ENCODE data around the gene ERV3-1.

Gene ERV3-1

DNA sequence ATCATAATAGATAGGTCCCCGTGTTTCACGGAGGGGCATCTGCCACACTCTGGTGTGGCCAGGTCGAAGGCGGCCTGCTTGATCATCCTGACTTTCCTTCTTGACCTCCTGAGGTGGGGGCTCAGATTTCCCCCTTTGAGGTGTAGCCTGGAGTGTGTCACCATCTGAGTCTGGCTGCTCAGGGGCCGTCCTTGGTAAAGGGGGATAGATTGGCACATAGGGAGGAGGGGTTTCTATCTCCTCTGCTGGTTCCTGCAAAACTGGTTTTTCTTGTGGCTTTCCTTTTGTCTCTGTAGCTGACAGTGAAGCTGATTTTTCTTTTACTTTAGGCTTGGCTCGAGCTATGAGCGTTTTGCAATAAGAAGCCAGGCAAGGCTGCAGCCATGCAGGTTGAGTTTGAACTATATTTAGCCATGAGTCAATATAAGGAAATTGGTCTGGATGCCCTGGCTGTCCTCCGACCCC lies 8.5 kb downstream of the ERV3-1 start:
- Histone ChIP-seq H3K9me3 (peaks cover 21% of the 10 kb centered on the region), H3K4me1 (ENCODE audit: control insufficient read depth in 1 of 2, insufficient read depth in 1 of 2, low read depth in 1 of 2, low read length in 1 of 2) (peaks cover 36 to 50% of the 10 kb centered on the region in 2 experiments), H3K4me3 (ENCODE audit: low read depth in 1 of 2, low read length in 1 of 2) (no peak overlapping the region), H3K27me3 (no peaks in the 10 kb centered on the region), H3K36me3 (peaks cover 18% of the 10 kb centered on the region), H3K27ac (peak overlapping the region; percentile 96)
- TF ChIP-seq, protein P1, sequence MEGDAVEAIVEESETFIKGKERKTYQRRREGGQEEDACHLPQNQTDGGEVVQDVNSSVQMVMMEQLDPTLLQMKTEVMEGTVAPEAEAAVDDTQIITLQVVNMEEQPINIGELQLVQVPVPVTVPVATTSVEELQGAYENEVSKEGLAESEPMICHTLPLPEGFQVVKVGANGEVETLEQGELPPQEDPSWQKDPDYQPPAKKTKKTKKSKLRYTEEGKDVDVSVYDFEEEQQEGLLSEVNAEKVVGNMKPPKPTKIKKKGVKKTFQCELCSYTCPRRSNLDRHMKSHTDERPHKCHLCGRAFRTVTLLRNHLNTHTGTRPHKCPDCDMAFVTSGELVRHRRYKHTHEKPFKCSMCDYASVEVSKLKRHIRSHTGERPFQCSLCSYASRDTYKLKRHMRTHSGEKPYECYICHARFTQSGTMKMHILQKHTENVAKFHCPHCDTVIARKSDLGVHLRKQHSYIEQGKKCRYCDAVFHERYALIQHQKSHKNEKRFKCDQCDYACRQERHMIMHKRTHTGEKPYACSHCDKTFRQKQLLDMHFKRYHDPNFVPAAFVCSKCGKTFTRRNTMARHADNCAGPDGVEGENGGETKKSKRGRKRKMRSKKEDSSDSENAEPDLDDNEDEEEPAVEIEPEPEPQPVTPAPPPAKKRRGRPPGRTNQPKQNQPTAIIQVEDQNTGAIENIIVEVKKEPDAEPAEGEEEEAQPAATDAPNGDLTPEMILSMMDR (IDR thresholded peaks at IDR 0.05), result no peak

DNA sequence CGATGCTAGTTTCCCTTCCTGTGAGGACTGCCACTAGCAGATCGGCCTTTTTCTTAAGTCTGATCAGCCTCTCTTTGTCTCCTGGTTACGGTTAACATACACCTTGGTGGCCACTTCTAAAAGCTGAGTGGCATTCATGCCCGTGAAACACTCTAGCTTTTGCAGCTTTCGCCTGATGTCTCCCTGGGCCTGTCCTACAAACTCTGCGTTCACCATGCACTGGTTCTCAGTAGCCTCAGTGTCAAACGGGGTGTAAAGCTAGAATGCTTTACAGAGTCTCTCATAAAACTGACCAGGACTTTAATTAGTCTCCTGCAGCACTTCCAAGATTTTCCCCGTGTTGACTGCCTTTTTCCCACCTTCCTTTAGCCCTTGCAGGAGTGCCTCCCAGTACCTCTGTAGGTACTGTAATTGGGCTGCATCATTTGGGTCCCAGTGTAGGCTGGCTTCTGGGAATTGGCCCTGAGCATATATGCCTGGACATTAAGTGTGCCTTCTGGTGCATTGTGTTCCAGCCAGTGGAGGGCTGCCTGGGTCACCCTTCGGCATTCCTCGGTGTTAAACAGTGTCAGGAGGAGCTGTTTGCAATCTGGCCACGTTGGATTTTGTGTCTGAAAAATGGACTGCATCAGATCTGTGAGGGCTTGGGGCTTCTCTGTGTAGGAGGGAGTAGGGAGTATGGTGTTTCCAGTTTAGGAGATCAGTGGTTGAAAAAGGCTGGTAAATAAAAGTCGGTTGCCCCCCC lies 9.2 kb downstream of the ERV3-1 start:
- TF ChIP-seq, protein P1 (IDR thresholded peaks at IDR 0.05), result no peak
- H3K27ac ChIP-seq, result peak overlapping the region; percentile 96
- H3K9me3 ChIP-seq, result peaks cover 27% of the 10 kb centered on the region
- H3K27me3 ChIP-seq, result no peaks in the 10 kb centered on the region
- H3K4me3 ChIP-seq (ENCODE audit: low read depth in 1 of 2, low read length in 1 of 2), result no peak overlapping the region
- peaks cover 36 to 44% of the 10 kb centered on the region in 2 experiments for H3K4me1 ChIP-seq (ENCODE audit: control insufficient read depth in 1 of 2, insufficient read depth in 1 of 2, low read depth in 1 of 2, low read length in 1 of 2)
- H3K36me3 ChIP-seq, result peaks cover 18% of the 10 kb centered on the region

DNA sequence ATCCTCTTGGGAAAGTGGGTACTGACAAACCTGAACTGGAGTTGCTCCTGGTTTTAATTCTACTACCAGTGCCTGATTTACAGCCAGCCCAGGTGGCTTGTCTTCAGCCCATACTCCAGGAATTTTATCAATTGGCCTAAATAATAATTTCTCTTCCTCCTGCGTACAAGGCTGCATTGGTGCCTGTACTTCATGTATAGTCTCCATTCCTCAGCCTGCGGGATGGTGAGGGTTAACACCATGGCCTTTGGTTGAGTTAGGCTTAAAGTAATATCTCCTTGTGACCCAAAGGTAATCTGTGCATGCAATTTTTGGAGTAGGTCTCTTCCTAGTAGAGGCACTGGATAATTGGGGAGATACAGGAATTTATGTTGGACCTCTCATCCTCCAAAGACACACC lies 10.2 kb downstream of the ERV3-1 start:
- peaks cover 30 to 37% of the 10 kb centered on the region in 2 experiments for H3K4me1 ChIP-seq (ENCODE audit: control insufficient read depth in 1 of 2, insufficient read depth in 1 of 2, low read depth in 1 of 2, low read length in 1 of 2)
- H3K36me3 ChIP-seq, result peaks cover 12% of the 10 kb centered on the region
- H3K27ac ChIP-seq, result no peak overlapping the region
- TF ChIP-seq, protein P1 (IDR thresholded peaks at IDR 0.05), result no peak
- H3K9me3 ChIP-seq, result peaks cover 36% of the 10 kb centered on the region
- H3K4me3 ChIP-seq (ENCODE audit: low read depth in 1 of 2, low read length in 1 of 2), result no peak overlapping the region
- H3K27me3 ChIP-seq, result no peaks in the 10 kb centered on the region

DNA sequence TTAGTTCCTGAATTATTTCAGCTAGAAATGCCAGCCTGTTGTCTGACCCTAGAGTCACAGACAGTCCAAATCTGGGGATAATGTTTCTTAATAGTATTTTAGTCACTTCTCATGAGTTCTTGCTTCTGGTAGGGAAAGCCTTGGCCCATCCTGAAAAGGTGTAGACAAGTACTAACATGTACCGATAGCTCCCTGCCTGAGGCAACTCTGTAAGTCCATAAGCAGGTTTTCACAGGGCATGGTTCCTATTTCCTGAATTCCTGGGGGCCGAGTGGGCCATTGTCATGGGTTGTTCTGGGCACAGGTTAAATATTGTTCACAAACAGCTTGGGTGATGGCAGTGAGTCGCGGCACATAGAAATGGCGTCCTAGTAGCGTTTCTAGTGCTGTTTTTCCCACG lies 12.6 kb downstream of the ERV3-1 start:
- Histone ChIP-seq H3K4me1 (ENCODE audit: control insufficient read depth in 1 of 2, insufficient read depth in 1 of 2, low read depth in 1 of 2, low read length in 1 of 2) (peaks cover 7 to 13% of the 10 kb centered on the region in 2 experiments), H3K27ac (no peak overlapping the region), H3K4me3 (ENCODE audit: low read depth in 1 of 2, low read length in 1 of 2) (no peak overlapping the region), H3K9me3 (peaks cover 44% of the 10 kb centered on the region), H3K36me3 (peaks cover 6% of the 10 kb centered on the region), H3K27me3 (no peaks in the 10 kb centered on the region)
- TF ChIP-seq, protein P1 (IDR thresholded peaks at IDR 0.05), result no peak

DNA sequence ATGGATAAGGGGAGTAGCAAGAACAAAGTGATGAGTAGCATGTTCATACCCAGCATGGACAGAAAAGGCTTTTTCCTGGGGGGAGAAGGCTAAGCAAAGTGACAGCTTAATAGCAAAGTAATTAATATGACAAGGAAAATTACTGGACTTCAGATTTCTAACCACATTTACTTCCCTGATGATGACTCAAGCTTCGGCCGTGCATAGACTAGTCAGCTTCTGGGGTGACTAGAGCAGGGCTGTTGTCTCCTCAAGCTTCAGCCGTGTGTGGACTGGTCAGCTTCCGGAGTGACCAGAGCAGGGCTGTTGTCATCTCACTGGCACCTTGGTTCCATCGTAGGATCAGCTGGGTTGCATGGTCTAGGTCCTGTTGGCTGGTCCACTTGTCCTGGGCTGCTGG lies 13.5 kb downstream of the ERV3-1 start:
- peaks cover 0 to 4% of the 10 kb centered on the region in 2 experiments for H3K4me1 ChIP-seq (ENCODE audit: control insufficient read depth in 1 of 2, insufficient read depth in 1 of 2, low read depth in 1 of 2, low read length in 1 of 2)
- H3K36me3 ChIP-seq, result peaks cover 6% of the 10 kb centered on the region
- H3K27ac ChIP-seq, result no peak overlapping the region
- H3K9me3 ChIP-seq, result peaks cover 44% of the 10 kb centered on the region
- no peaks in the 10 kb centered on the region for H3K27me3 ChIP-seq
- TF ChIP-seq, protein P1 (IDR thresholded peaks at IDR 0.05), result no peak
- H3K4me3 ChIP-seq (ENCODE audit: low read depth in 1 of 2, low read length in 1 of 2), result no peak overlapping the region
